ENCODE data around the gene RTP2. TPM values are rescaled to one million over a fixed set of nuclear protein-coding genes. Genes with fewer than 3 reads are reported as not detected.

The RTP2 gene
- total RNA-seq, 1 experiment from 2014 or later, result not detected

DNA sequence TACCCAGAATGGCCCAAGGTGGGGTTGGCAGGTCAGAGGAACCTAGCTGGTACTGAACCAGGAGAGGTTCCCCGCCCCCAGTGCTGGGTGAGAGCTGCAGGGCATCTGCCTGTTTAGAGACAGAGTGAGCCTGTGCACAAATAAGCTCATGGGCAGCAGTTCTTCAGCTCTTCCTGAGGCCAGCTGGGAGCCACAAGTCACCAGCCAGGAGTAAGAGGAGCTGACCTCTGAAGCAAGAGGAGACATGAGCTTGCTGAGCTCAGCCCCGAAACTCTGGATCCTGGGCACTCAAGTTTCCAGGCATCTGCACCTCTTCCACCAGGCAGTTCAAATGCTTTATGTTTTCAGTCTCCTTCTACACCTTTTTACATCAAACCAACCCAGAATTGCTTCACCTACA lies 2.1 kb downstream of the RTP2 start (continued):
- TF ChIP-seq ZBTB33 (IDR thresholded peaks at IDR 0.05; ENCODE audit: extremely low read depth, insufficient replicate concordance, low read length), result no peak
- no peak for TF ChIP-seq MAX (IDR thresholded peaks at IDR 0.05)
- TF ChIP-seq SIN3A (IDR thresholded peaks at IDR 0.05; ENCODE audit: low read depth), result no peak

GRCh38 chr3:187698499-187699399 lies 3.6 kb downstream of the RTP2 start:
- DNase-seq (ENCODE audit: low read depth, low spot score), result no peak
- ATAC-seq, result no peak
- ChIA-PET CTCF (no interaction called here), RAD21 (ENCODE audit: low non-redundant PET in 1 of 2, low total read pairs in 2 of 2, uncharacterized antibody in 2 of 2, unreplicated experiment in 2 of 2) (no interaction called here), POLR2A (no interaction called here)
- Histone ChIP-seq H3K9ac (ENCODE audit: low read length) (no peak overlapping the region), H4K20me1 (ENCODE audit: insufficient read depth) (no peaks in the 10 kb centered on the region), H3K27me3 (ENCODE audit: insufficient read depth, low read length) (peaks cover 13% of the 10 kb centered on the region; the same call in 1 of the 2 replicates), H3K27ac (ENCODE audit: low read depth, low read length) (no peak overlapping the region), H3K9me3 (ENCODE audit: control insufficient read depth in 1 of 2, insufficient read depth in 1 of 2, low read depth in 1 of 2, low read length in 2 of 2) (no peaks in the 10 kb centered on the region), H3K9me2 (ENCODE audit: insufficient read depth) (no peaks in the 10 kb centered on the region), H3K4me1 (ENCODE audit: control insufficient read depth in 1 of 2, insufficient read depth in 2 of 2, low read length in 2 of 2) (no peaks in the 10 kb centered on the region), H3K4me2 (ENCODE audit: low read length) (no peak overlapping the region), H3K36me3 (ENCODE audit: control insufficient read depth in 1 of 2, insufficient read depth in 2 of 2, low read length in 2 of 2) (no peaks in the 10 kb centered on the region), H2AFZ (ENCODE audit: low read depth, low read length, poor library complexity, severe bottlenecking) (no peak overlapping the region), H3K79me2 (ENCODE audit: insufficient read depth, low read length) (no peaks in the 10 kb centered on the region), H3K4me3 (replicated peaks in 1 of 2; ENCODE audit: low read depth in 1 of 2, low read length in 2 of 2) (no peak overlapping the region)
- no TSS peak for BruUV-seq (replicated peaks)
- TF ChIP-seq FOSL1 (IDR thresholded peaks at IDR 0.05; ENCODE audit: low read depth) (no peak), POLR2AphosphoS5 (IDR thresholded peaks at IDR 0.05; ENCODE audit: low read depth, low read length) (no peak), TCF7L2 (IDR thresholded peaks at IDR 0.05; ENCODE audit: borderline replicate concordance, extremely low read depth, insufficient read depth, insufficient read length) (no peak), CTCF (IDR thresholded peaks at IDR 0.05 in 2 of 3, conservative IDR thresholded peaks at IDR 0.05 in 1 of 3; ENCODE audit: borderline replicate concordance in 1 of 3, insufficient read depth in 1 of 3, low read depth in 2 of 3, low read length in 2 of 3) (no peak), EZH2phosphoT487 (IDR thresholded peaks at IDR 0.05; ENCODE audit: borderline replicate concordance) (no peak), JUND (IDR thresholded peaks at IDR 0.05) (no peak), ZNF274 (IDR thresholded peaks at IDR 0.05; ENCODE audit: low read depth, low read length) (no peak), CEBPB (IDR thresholded peaks at IDR 0.05; ENCODE audit: low read depth) (no peak), ZFX (IDR thresholded peaks at IDR 0.05) (no peak), SP1 (IDR thresholded peaks at IDR 0.05; ENCODE audit: low read depth) (no peak), ZBTB33 (IDR thresholded peaks at IDR 0.05; ENCODE audit: extremely low read depth, insufficient replicate concordance, low read length) (no peak), YY1 (IDR thresholded peaks at IDR 0.05; ENCODE audit: extremely low read depth, insufficient replicate concordance, low read depth, low read length) (no peak), RAD21 (IDR thresholded peaks at IDR 0.05; ENCODE audit: low read depth) (no peak), SRF (IDR thresholded peaks at IDR 0.05; ENCODE audit: low read depth) (no peak), ELF1 (IDR thresholded peaks at IDR 0.05; ENCODE audit: borderline replicate concordance, low read depth) (no peak)
- intact Hi-C loops (cut with micrococcal nuclease), result no loop called here
